HUDEP-2 (cell line): Measurements from ENCODE around the gene RIPOR3.
"Not testable (repeated sequence)": the region's sequence is repeated elsewhere in the genome, so short reads cannot be mapped to it uniquely, and the experiment has no call there.

ENCODE experiments used
- DNase-seq, 76 experiments: peaks; one replicate each; lab custom pipeline; 2025; ENCODE audit not compliant: unreplicated experiment in 76 of 76; lab: John Stamatoyannopoulos, UW

RIPOR3 gene

GRCh38 chr20:50613438-50614169, 77.7 kb downstream of the RIPOR3 start:
- DNase-seq = no peak

DNA sequence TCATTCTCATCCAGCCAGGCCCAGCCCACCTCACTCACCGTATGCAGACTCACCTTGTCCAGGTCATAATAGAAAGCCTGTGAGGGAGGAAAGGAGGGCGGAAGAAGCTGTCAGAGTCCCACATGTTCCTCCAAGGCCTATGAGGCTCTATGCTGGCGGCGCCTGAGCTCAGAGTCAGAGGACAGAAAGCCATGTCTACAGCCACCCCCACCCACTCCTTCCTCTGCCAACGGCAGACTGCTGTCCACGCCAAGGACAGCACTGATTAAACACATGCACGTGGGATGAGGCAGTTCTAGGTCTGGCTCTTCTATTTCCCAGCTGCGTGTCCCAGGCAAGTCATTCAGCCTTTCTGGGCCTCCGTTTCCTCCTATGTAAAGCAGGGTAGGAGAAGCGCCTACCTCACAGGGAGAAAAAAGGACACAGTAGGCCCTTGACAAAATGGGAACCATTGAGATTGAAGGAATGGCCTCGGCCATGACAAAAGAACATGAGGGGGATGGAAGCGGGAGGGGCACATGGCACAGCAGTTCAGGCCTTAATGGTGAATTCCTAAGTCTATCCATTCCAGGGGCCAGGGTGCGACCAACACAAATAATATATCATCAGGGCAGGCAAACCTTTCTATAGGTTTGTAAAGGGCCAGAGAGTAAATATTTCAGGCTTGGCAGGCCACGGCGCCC, 80.1 kb downstream of the RIPOR3 start:
- DNase-seq = no peak

DNA sequence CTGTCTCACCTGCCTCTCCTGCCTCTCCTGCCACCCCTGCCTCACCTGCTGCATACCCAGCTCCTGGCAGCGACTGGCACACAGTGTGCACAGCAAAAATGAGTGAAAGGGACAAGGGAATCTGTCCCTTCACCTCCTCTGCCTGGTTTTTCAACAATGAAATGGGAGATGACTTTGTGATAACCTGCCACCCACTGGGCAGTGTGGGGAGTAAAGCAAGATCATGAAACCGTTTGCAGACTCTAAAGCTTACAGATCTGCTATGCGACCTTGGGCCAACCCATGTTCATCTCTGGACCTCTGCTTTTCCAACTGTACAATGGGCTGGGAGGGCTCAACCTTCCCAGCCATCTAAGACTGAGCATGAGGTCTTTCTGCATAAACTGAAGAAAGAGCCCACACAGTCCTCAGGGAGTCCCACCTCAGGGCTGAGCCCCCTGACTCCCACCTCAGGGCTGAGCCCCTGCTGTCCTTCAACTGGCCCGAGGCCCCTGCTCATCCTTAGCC, 81.1 kb downstream of the RIPOR3 start:
- DNase-seq = no peak

GRCh38 chr20:50609438-50609989, 81.8 kb downstream of the RIPOR3 start:
- DNase-seq = no peak

GRCh38 chr20:50608750-50609104, 82.6 kb downstream of the RIPOR3 start:
- DNase-seq = no peak

- no peak for DNase-seq
Measured at GRCh38 chr20:50607850-50608749, 83.2 kb downstream of the RIPOR3 start.

DNA sequence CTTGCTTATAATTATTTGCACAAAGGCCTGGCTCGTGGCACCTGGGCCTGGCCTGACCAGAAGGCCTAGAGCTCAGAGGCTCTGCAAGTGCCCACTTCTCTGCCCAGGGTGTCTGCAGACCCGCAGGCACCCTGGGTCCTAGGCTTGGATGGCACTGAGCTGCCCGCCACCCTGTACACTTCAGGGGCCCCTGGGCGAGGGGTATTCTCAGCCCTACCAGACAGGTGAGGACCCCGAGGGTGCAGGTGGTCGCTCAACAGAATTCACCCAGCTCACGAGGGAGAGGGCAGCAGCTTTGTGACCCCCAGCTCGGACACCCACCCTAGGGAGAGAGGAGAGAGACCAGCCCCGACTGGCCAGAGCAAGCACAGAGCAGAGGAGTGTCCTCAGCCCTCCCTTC, 83.9 kb downstream of the RIPOR3 start:
- DNase-seq = no peak

DNA sequence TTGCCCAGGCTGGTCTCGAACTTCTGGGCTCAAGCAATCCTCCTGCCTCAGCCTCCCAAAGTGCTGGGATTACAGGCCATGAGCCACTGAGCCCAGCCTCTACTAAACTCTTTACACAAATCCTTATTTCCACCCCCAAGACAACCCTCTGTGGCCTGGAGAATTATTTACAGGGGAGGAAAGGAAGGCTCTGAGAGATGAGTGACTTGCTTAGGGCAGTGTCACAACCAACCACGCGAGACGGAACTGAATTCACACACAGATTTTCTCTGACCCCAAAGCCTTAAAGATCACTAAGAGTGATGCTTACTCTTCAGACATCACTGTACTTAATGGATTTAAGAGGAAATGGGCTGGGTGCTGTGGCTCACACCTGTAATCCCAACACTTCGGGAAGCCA, 86.2 kb downstream of the RIPOR3 start:
- no peak for DNase-seq

DNA sequence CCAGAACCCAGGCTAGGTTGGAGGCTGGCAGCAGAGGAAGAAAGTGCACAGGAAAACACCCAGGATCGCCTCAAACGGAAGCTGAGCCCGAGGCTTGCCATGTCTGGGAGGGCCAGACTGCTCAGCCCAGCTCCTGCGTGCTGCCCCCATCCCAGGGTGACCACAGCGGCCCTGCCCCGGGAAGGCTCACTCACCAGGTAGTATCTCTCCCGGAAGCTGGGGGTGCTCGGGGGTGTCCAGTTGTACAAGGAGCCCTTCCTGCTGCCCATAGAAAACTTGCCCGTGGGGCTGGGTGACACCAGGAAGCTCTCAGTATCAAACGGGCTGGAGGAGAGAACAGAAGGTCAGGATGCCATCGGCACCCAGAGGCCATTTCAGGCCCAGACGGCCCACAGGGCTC, 86.9 kb downstream of the RIPOR3 start:
- DNase-seq = no peak

DNA sequence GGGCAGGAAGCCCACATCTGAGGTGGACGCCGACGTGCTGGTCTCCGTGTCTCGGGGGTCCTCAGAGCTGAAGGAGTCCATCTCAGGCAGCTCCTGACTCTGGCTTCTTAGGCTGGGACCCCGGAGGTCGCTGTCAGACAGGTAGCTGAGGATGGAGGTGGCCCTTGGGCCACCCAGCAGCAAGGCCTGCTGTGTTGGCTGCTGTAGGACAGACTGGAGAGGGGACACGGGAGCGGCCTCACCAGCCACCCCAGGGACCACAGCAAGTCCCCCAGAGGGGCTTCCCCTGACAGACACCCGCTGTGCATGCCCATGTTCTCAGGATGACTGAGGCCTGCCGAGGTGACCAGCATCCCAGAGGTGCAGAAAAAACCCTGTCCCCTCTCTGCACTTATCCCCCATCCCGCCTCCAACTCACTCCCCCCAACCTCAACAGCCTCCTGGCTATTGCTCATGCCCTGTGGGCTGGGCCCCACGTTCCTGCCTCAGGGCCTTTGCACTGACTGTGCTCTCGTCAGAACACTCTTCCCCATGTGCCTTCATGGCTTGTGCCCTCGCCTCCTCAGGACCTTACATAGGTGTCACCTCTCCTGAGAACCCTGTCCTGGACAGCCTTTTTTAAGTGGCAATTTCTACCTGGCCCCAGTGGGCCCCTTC, 88.8 kb downstream of the RIPOR3 start:
- DNase-seq = no peak

DNA sequence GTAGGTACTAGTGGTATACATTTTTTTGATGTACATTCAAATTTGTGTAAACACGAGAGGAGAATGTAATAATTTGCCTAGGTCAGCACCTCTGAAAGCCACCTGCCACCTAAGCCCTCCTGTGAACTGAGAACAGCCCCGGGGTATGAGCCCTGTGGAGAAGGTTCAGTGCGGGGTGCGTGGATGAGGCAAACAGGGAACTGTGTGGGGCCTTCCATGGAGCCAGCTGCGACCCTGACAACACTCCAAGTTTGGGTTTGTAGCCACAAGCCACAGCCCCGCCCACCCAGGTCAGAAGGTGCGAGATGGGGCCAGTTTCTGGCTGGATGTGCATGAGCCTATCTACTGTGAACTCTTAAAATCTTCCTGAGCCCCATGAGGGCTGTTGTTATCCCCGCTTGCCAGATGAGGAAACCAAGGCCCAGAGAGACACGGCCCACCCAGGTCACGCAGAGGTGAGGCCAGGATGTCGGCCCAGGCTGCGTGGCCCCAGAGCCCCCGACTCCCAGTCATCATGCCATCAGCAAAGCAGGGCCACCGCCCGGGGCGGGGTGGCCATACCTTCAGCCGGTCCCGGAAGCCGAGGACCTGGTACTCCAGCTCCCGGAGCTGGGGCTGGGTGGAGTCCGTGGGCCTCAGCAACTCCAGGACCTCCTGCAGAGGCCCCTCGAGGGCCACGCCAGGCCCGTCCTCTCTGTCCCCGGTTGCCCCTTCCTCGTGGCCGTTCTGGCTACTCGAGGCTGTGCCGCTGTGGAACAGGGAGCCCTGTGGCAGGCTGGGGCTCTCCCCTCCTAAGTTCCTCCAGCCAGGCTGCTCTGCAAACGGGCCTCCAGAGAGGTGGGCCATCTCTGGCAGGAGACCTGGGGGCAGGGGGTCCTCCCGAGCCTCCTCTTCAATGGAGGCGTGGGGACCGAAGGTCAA, 89.6 kb downstream of the RIPOR3 start:
- peak in 1 of 76 experiments; percentile 10 for DNase-seq

DNA sequence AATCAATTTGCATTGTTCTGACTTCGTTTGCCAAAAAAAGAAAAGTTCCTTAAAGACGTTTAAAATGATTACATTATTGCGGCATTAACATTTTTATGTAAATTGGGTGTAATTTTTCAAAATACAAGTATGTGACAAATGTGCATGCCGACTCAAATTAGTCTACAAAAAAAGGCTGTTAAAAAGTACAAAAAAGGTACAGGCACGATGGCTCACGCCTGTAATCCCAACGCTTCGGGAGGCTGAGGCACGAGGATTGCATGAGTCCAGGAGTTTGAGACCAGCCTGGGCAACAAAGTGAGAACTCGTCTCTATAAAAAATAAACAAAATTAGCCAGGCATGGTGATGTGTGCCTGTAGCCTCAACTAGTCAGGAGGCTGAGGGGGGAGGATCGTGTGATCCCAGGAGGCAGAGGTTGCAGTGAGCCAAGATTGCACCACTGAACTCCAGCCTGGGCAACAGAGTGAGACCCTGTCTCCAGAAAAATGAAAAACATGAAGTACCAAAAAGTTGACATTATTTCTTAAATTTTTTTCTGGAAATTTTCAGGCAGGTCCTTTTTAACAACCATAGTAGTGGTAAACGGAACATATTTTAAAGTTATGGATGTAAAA, 91.0 kb downstream of the RIPOR3 start:
- no peak for DNase-seq

GRCh38 chr20:50598768-50599167, 92.6 kb downstream of the RIPOR3 start:
- not testable (repeated sequence) for DNase-seq

- no peak for DNase-seq
Measured at GRCh38 chr20:50598074-50598473, 93.3 kb downstream of the RIPOR3 start.

DNA sequence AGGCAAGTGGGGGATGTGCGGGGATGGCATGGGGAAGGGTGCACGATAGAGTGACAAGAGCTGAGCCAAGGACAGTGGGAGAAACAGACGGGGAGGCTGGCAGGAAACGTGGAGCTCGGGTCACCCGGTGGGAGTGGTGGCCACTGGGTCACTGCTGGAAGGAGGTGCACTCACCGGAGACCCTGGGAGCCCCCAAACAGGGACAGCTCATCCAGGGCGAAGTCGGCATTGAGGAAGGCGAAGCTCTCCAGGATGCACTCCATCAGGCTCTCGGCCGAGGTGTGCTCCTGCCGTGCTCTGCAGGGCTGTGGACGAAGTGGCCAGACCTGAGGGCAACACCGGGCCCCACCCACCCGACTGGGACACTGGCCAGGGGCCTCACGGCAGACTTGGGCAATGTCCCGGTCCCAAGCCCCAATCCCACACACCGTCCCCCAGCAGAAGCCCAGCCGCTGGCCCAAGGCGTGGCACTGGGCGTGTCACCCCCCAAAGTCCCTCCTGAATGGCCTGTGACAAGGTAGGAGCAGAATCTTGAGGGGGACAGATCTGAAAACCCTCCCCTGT, 93.9 kb downstream of the RIPOR3 start:
- DNase-seq = no peak

DNA sequence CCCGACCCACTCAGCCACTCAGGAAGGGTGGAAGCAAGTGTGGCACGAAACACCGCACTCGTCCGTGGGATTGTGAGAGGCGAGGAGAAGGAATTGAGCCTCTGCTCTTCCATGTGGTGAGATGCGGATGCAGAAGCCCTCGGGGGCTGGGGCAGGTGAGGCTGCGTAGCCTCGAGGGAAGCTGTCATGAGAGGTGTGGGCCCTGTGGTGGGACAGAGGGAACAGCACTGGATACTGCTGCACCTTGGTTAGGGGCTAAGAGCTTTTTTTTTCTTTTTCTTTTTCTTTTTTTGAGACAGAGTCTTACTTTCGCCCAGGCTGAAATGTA, 94.7 kb downstream of the RIPOR3 start:
- DNase-seq = no peak

DNA sequence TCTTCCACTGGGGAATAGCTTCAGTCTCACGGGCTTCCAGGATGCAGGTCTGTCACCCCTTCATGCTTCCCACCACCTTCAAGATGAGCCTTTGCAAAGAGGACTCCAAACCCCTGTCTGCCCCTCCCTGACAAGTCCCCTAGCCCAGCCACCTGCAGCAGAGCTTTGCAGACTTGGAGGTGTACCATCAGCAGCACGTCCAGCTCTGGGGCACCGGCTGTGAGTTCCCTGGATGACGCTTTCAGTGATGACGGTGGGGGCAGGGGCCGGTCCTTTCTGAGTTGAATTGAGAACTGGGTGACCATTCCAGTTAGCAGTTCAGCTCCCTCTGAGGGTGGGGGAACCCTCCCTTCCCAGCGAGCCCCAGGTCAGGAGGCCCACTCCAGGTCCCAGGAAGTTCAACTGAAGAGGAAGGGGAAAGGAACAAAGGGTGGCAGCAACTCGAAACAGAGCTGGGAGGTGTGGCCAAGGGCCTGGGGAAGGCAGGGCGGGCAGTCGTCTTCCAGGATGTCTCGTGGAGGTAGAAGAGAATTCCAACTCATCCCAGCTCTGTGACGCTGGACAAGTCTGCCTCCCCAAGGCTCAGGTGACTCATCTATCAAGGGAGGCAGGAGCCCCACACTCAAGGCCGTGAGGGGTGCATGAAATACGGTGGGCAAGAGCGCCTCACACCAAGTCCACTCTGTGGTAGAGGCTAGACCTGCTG, 95.2 kb downstream of the RIPOR3 start:
- no peak for DNase-seq

GRCh38 chr20:50595433-50595895, 95.9 kb downstream of the RIPOR3 start:
- DNase-seq = no peak
